H1 (cell line): ENCODE data around the gene TSHB. TPM values are rescaled to one million over a fixed set of nuclear protein-coding genes. Genes with fewer than 3 reads are reported as not detected.

ENCODE experiments used
- CTCF ChIA-PET: fragments of 300-600 bp; sonication (Branson Sonifier 250); formaldehyde crosslinking; loops from one replicate; lab custom pipeline; 2021; ENCODE audit not compliant: partially characterized antibody; lab: Charles Lee
- POLR2A ChIA-PET: fragments of 300-600 bp; sonication (Branson Sonifier 250); formaldehyde crosslinking; loops from one replicate; lab custom pipeline; 2021; ENCODE audit warnings: inconsistent platforms; ENCODE audit not compliant: partially characterized antibody; lab: Charles Lee
- DNase-seq, 2 experiments: peaks; one replicate each; pipeline versions ENCODE4 v3.0.0 to v3.0.0-alpha.2; 2010 to 2022; ENCODE audit warnings: low spot score in 2 of 2, low read depth in 1 of 2, mixed read lengths in 1 of 2
- FAIRE-seq: peaks from 2 replicates; lab custom pipeline; 2011; peaks lifted over from hg19 to GRCh38; lab: Jason Lieb, UNC
- H2AFZ ChIP-seq: 2 replicates; pipeline ENCODE4 v1.8.1; 2012; ENCODE audit warnings: low read length, inconsistent platforms
- H2AK5ac ChIP-seq: 2 replicates; pipeline ENCODE4 v1.6.1; 2013; ENCODE audit warnings: low read depth, low read length
- H2BK120ac ChIP-seq: replicated peaks from 2 replicates; pipeline ENCODE3; 2013; ENCODE audit warnings: low read depth, low read length, inconsistent platforms
- H2BK12ac ChIP-seq: 2 replicates; pipeline ENCODE4 v1.6.1; 2013; ENCODE audit warnings: low read depth, low read length
- H2BK15ac ChIP-seq: 2 replicates; pipeline ENCODE4 v1.6.1; 2013; ENCODE audit warnings: low read length
- H2BK20ac ChIP-seq: 2 replicates; pipeline ENCODE4 v1.6.1; 2013; ENCODE audit warnings: low read length
- H2BK5ac ChIP-seq: 2 replicates; pipeline ENCODE4 v1.6.1; 2013; ENCODE audit warnings: low read depth, low read length
- H3K14ac ChIP-seq: 2 replicates; pipeline ENCODE4 v1.6.1; 2013; ENCODE audit warnings: inconsistent platforms; ENCODE audit not compliant: insufficient read length
- H3K18ac ChIP-seq: 2 replicates; pipeline ENCODE4 v1.6.1; 2013; ENCODE audit warnings: low read length; ENCODE audit errors: extremely low read depth
- H3K23ac ChIP-seq: 2 replicates; pipeline ENCODE4 v1.6.1; 2013; ENCODE audit warnings: inconsistent platforms; ENCODE audit not compliant: insufficient read length
- H3K23me2 ChIP-seq: 2 replicates; pipeline ENCODE4 v1.6.1; 2013; ENCODE audit warnings: low read depth, low read length
- H3K27ac ChIP-seq: 2 replicates; pipeline ENCODE4 v1.6.1; 2011; ENCODE audit warnings: low read depth, low read length, inconsistent platforms
- H3K27me3 ChIP-seq, 4 experiments: replicated peaks in 1 of 4; 1 replicate in 1 of 4; 2 replicates in 3 of 4; pipeline versions ENCODE4 v1.6.1 to v1.8.1; 2011 to 2013; ENCODE audit warnings: low read length in 3 of 4, mild to moderate bottlenecking in 3 of 4, inconsistent platforms in 2 of 4, mixed read lengths in 2 of 4, moderate library complexity in 1 of 4; ENCODE audit not compliant: control insufficient read depth in 3 of 4, insufficient read depth in 3 of 4; ENCODE audit errors: extremely low read depth in 1 of 4
- H3K36me3 ChIP-seq, 4 experiments: 2 replicates each; pipeline versions ENCODE4 v1.6.1 to v1.8.1; 2011 to 2013; ENCODE audit warnings: mild to moderate bottlenecking in 4 of 4, low read length in 3 of 4, moderate library complexity in 2 of 4, control low read depth in 1 of 4, inconsistent platforms in 1 of 4; ENCODE audit not compliant: insufficient read depth in 4 of 4, control insufficient read depth in 2 of 4
- H3K4ac ChIP-seq: replicated peaks from 2 replicates; pipeline ENCODE3; 2013; ENCODE audit warnings: low read length, low read depth, mixed read lengths, inconsistent platforms; ENCODE audit not compliant: insufficient read length
- H3K4me1 ChIP-seq, 4 experiments: replicated peaks in 1 of 4; 1 replicate in 1 of 4; 2 replicates in 3 of 4; pipeline versions ENCODE4 v1.6.1 to v1.8.1; 2011 to 2013; ENCODE audit warnings: low read length in 3 of 4, inconsistent platforms in 2 of 4, mixed read lengths in 1 of 4; ENCODE audit not compliant: insufficient read depth in 4 of 4, control insufficient read depth in 3 of 4
- H3K4me2 ChIP-seq, 2 experiments: 2 replicates each; pipeline versions ENCODE4 v1.6.1 to v1.8.1; 2011 to 2013; ENCODE audit warnings: low read depth in 2 of 2, low read length in 2 of 2, control low read depth in 1 of 2, inconsistent platforms in 1 of 2, mild to moderate bottlenecking in 1 of 2; ENCODE audit not compliant: insufficient read depth in 1 of 2
- H3K4me3 ChIP-seq, 4 experiments: fragments of 200-600, 300-600 bp in 1 of 4; sonication (generic), shearing (Covaris generic), sonication (Bioruptor Twin) in 1 of 4; 2 replicates each; pipeline versions ENCODE4 v1.5.1 to v1.8.1; 2011 to 2016; ENCODE audit warnings: low read length in 4 of 4, low read depth in 3 of 4, control low read depth in 2 of 4, inconsistent platforms in 2 of 4, mild to moderate bottlenecking in 2 of 4, mixed read lengths in 1 of 4, moderate library complexity in 1 of 4; ENCODE audit not compliant: insufficient read depth in 2 of 4; ENCODE audit errors: extremely low read depth in 1 of 4
- H3K56ac ChIP-seq: replicated peaks from 2 replicates; pipeline ENCODE3; 2013; ENCODE audit warnings: low read depth, mild to moderate bottlenecking, mixed read lengths, low read length, inconsistent platforms; ENCODE audit not compliant: insufficient read length
- H3K79me1 ChIP-seq: 2 replicates; pipeline ENCODE4 v1.6.1; 2013; ENCODE audit warnings: low read depth, low read length, control low read depth
- H3K79me2 ChIP-seq, 2 experiments: 2 replicates each; pipeline versions ENCODE4 v1.6.1 to v1.8.1; 2012 to 2013; ENCODE audit warnings: low read length in 2 of 2, mild to moderate bottlenecking in 2 of 2, inconsistent platforms in 1 of 2; ENCODE audit not compliant: insufficient read depth in 2 of 2, control insufficient read depth in 1 of 2
- H3K9ac ChIP-seq, 4 experiments: replicated peaks in 1 of 4; 1 replicate in 1 of 4; 2 replicates in 3 of 4; pipeline versions ENCODE4 v1.6.1 to v1.8.1; 2011 to 2013; ENCODE audit warnings: low read depth in 3 of 4, low read length in 3 of 4, control low read depth in 2 of 4, mild to moderate bottlenecking in 2 of 4, moderate library complexity in 2 of 4, inconsistent platforms in 1 of 4; ENCODE audit errors: extremely low read depth in 1 of 4
- H3K9me3 ChIP-seq, 2 experiments: 2 replicates each; pipeline versions ENCODE4 v1.6.1 to v1.8.1; 2012 to 2013; ENCODE audit warnings: mild to moderate bottlenecking in 2 of 2, moderate library complexity in 2 of 2, control low read depth in 1 of 2, inconsistent platforms in 1 of 2, low read depth in 1 of 2, low read length in 1 of 2, mixed read lengths in 1 of 2; ENCODE audit not compliant: insufficient read depth in 2 of 2
- H4K20me1 ChIP-seq, 2 experiments: replicated peaks in 1 of 2; 2 replicates each; pipeline versions ENCODE3 to v1.8.1; 2011 to 2013; ENCODE audit warnings: inconsistent platforms in 2 of 2, low read length in 2 of 2, mild to moderate bottlenecking in 1 of 2; ENCODE audit not compliant: insufficient read depth in 2 of 2, control insufficient read depth in 1 of 2
- H4K5ac ChIP-seq: 2 replicates; pipeline ENCODE4 v1.6.1; 2013; ENCODE audit warnings: low read length, low read depth, mixed read lengths, inconsistent platforms; ENCODE audit not compliant: insufficient read length
- H4K8ac ChIP-seq: 2 replicates; pipeline ENCODE4 v1.8.0; 2013; ENCODE audit warnings: mild to moderate bottlenecking, moderate library complexity, low read length, inconsistent platforms; ENCODE audit not compliant: insufficient read depth; ENCODE audit errors: extremely low read depth
- H4K91ac ChIP-seq: replicated peaks from 2 replicates; pipeline ENCODE3; 2013; ENCODE audit warnings: low read length, mixed read lengths, inconsistent platforms; ENCODE audit not compliant: insufficient read length
- CTCF ChIP-seq, 3 experiments: IDR thresholded peaks; 1 replicate in 2 of 3; 2 replicates in 1 of 3; pipeline versions ENCODE4 v1.5.1 to v1.6.1; 2011; ENCODE audit warnings: low read length in 3 of 3, mild to moderate bottlenecking in 3 of 3, inconsistent platforms in 2 of 3, low read depth in 1 of 3, moderate library complexity in 1 of 3; ENCODE audit not compliant: insufficient read depth in 1 of 3; ENCODE audit errors: control extremely low read depth in 1 of 3
- EZH2 ChIP-seq: fragments of 200-600 bp; sonication (generic); IDR thresholded peaks from 2 replicates; pipeline ENCODE4 v1.7.1; 2012; ENCODE audit warnings: low read depth, mild to moderate bottlenecking, moderate library complexity, low read length, inconsistent platforms; ENCODE audit not compliant: severe bottlenecking
- RAD21 ChIP-seq, 2 experiments: IDR thresholded peaks in 1 of 2; conservative IDR thresholded peaks in 1 of 2; 2 replicates each; pipeline ENCODE4 v1.6.1; 2011; ENCODE audit warnings: low read depth in 2 of 2, low read length in 2 of 2, improper control_type of control experiment in 1 of 2, inconsistent platforms in 1 of 2, mild to moderate bottlenecking in 1 of 2, moderate library complexity in 1 of 2
- RNF2 ChIP-seq: fragments of 200-900, 300-1000 bp; sonication (generic); IDR thresholded peaks from 2 replicates; pipeline ENCODE4 v1.7.1; 2016; ENCODE audit warnings: borderline replicate concordance, low read depth, mild to moderate bottlenecking, antibody characterized with exemption, low read length; ENCODE audit not compliant: poor library complexity, severe bottlenecking; ENCODE audit errors: missing control alignments
- SP1 ChIP-seq: IDR thresholded peaks from 2 replicates; pipeline ENCODE4 v1.6.1; 2011; ENCODE audit warnings: low read depth, low read length
- USF2 ChIP-seq: IDR thresholded peaks from 2 replicates; pipeline ENCODE4 v1.6.1; 2011; ENCODE audit warnings: low read length, improper control_type of control experiment
- polyA plus RNA-seq, 7 experiments: library from polyadenylated mRNA; depleted of rRNA in 3 of 7; stranded (reverse) in 5 of 7; unstranded in 2 of 7; fragments of >200 nt in 5 of 7; fragments of 200-250 nt in 2 of 7; gene quantifications; 1 replicate in 5 of 7; 2 replicates in 1 of 7; 4 replicates in 1 of 7; pipeline versions ENCODE4 v1.2.1 to v1.2.3, GENCODE V29; 2011 to 2013; ENCODE audit warnings: missing spikeins in 2 of 7, mixed read lengths in 2 of 7
- total RNA-seq: library from RNA; stranded (reverse); fragmentation: NEBNext Ultra II Directional; extraction: Animal tissue kit (Norgen Biotek cat#: 25700); gene quantifications from 2 replicates; pipeline ENCODE4 v1.2.1, GENCODE V29; 2021

Gene TSHB
- total and polyA plus RNA-seq, 2 of the 8 experiments (the other 6 are each of a cell fraction or from before 2014, with no cell fraction given) = not detected

GRCh38 chr1:115041654-115042053 is 12.0 kb downstream of the TSHB start:
- Histone ChIP-seq H3K56ac (no peak overlapping the region), H3K79me1 (no peaks in the 10 kb centered on the region), H3K9ac (no peak overlapping the region), H2BK20ac (no peak overlapping the region), H3K4me1 (no peaks in the 10 kb centered on the region), H2BK120ac (no peak overlapping the region), H2BK15ac (no peak overlapping the region), H3K36me3 (no peaks in the 10 kb centered on the region), H3K18ac (no peak overlapping the region; the same call in 1 of the 2 replicates), H3K14ac (no peak overlapping the region), H3K27me3 (no peaks in the 10 kb centered on the region), H3K9me3 (no peaks in the 10 kb centered on the region), H4K20me1 (no peaks in the 10 kb centered on the region), H2BK12ac (no peak overlapping the region), H3K27ac (no peak overlapping the region), H3K4me2 (no peak overlapping the region), H3K79me2 (no peaks in the 10 kb centered on the region), H4K5ac (no peak overlapping the region), H2AK5ac (no peak overlapping the region), H3K4me3 (no peak overlapping the region), H2AFZ (no peak overlapping the region), H4K8ac (no peak overlapping the region), H2BK5ac (no peak overlapping the region), H3K4ac (no peak overlapping the region), H3K23me2 (no peaks in the 10 kb centered on the region), H3K23ac (no peak overlapping the region), H4K91ac (no peak overlapping the region)
- ChIA-PET POLR2A (no interaction called here), CTCF (interaction anchor here (0.7 to 13.0 kb wide), 18 partner anchors 10 to 370 kb away, joined by 3 to 106 read pairs (median 4); partner anchors contain the start of gene SIKE1)
- DNase-seq (no peak), FAIRE-seq (no peak)
- TF ChIP-seq CTCF (IDR thresholded peaks at IDR 0.05; ENCODE audit: control extremely low read depth in 1 of 3, insufficient read depth in 1 of 3, low read depth in 1 of 3, low read length in 3 of 3) = peak in 2 of 3 experiments; percentile 58 to 70; a peak in 3 of 4 replicates
- no peak for TF ChIP-seq SP1
- no peak for TF ChIP-seq RNF2
- TF ChIP-seq RAD21 (IDR thresholded peaks at IDR 0.05 in 1 of 2, conservative IDR thresholded peaks at IDR 0.05 in 1 of 2; ENCODE audit: low read depth in 2 of 2, low read length in 2 of 2) = peak; percentile 80 to 86
- TF ChIP-seq EZH2 = no peak
- no peak for TF ChIP-seq USF2
